ENCODE data around the gene ESD. TPM values are rescaled to one million over a fixed set of nuclear protein-coding genes. Genes with fewer than 3 reads are reported as not detected.

Gene ESD
- total RNA-seq, 4 donors from 2014 or later, result 70.7 to 100 (median 94.3) TPM

DNA sequence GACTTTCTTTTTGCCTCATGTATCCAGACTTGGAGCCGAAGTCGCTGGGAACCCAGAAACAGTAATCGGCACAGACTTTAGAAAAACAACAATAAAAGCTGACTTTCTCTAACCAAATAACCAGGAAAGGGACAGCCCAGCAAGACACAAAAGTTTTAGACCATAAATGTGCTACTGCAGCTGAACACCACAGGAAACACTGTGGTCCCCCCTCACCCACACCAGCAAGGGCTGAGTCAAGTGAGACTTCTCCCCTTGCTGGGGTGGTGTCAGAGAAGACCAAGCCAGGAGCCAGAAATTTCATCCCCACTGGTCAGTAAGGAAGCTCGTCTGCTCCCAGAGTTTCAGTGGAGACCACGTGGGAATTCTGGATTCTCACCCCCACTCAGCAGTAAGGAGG is 70.6 kb downstream of the ESD start:
- no peaks in the 10 kb centered on the region for H3K27me3 ChIP-seq
- H3K36me3 ChIP-seq, result peaks cover 2 to 32% of the 10 kb centered on the region in 2 donors
- no peaks in the 10 kb centered on the region for H3K9me3 ChIP-seq
- in situ Hi-C loops (cut with MboI; ENCODE audit: low sequenced_read_pairs in 4 of 4) (loop anchor here in 2 of 4 donors (10.0 kb wide), 2 partner anchors 182 to 232 kb away; no protein-coding TSS in a partner anchor), intact Hi-C loops (cut with DNase I; ENCODE audit: low total_unique reads) (no loop called here)
- ATAC-seq, result no peak
- H3K4me1 ChIP-seq, result no peaks in the 10 kb centered on the region
- DNase-seq, result no peak
- no peak overlapping the region for H3K27ac ChIP-seq
- TF ChIP-seq POLR2A (IDR thresholded peaks at IDR 0.05), result no peak
- TF ChIP-seq, protein P1, sequence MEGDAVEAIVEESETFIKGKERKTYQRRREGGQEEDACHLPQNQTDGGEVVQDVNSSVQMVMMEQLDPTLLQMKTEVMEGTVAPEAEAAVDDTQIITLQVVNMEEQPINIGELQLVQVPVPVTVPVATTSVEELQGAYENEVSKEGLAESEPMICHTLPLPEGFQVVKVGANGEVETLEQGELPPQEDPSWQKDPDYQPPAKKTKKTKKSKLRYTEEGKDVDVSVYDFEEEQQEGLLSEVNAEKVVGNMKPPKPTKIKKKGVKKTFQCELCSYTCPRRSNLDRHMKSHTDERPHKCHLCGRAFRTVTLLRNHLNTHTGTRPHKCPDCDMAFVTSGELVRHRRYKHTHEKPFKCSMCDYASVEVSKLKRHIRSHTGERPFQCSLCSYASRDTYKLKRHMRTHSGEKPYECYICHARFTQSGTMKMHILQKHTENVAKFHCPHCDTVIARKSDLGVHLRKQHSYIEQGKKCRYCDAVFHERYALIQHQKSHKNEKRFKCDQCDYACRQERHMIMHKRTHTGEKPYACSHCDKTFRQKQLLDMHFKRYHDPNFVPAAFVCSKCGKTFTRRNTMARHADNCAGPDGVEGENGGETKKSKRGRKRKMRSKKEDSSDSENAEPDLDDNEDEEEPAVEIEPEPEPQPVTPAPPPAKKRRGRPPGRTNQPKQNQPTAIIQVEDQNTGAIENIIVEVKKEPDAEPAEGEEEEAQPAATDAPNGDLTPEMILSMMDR (IDR thresholded peaks at IDR 0.05 in 4 of 5, conservative IDR thresholded peaks at IDR 0.05 in 1 of 5), result no peak
- no peak overlapping the region for H3K4me3 ChIP-seq

Other genes with a start within 250 kb of the ESD start
- 1 to 10 TPM; 3.4 to 5.0 (median 3.9) TPM for gene LRCH1, start 244.0 kb downstream of the ESD start, total RNA-seq
- under 1 TPM in 1 of 4 donors, not detected in 3; 0.55 TPM for gene HTR2A, start 99.9 kb upstream of the ESD start, total RNA-seq

All from gastrocnemius medialis (tissue), 4 donors.